MM.1S (cell line): ENCODE measurements around the gene PIEZO2.

Experiments used
- DNase-seq: peaks from one replicate; pipeline ENCODE4 v3.0.0-alpha.2; 2015
- H2AFZ ChIP-seq: fragments of 300-600 bp; sonication (generic); 2 replicates; pipeline ENCODE4 v1.6.0; 2016; ENCODE audit warnings: antibody characterized with exemption, low read length
- H3F3A ChIP-seq: fragments of 300-600 bp; sonication (generic); 2 replicates; pipeline ENCODE4 v1.6.1; 2016; ENCODE audit warnings: mild to moderate bottlenecking, antibody characterized with exemption, low read length, moderate library complexity, mixed read lengths; ENCODE audit not compliant: insufficient read depth
- H3K27ac ChIP-seq: fragments of 300-600 bp; sonication (generic); 2 replicates; pipeline ENCODE4 v1.5.1; 2016; ENCODE audit warnings: mild to moderate bottlenecking, low read length
- H3K27me3 ChIP-seq: fragments of 300-600 bp; sonication (generic); replicated peaks from 2 replicates; pipeline ENCODE4 v1.6.0; 2016; ENCODE audit warnings: low read length; ENCODE audit not compliant: insufficient read depth
- H3K36me3 ChIP-seq: fragments of 300-600 bp; sonication (generic); replicated peaks from 2 replicates; pipeline ENCODE4 v1.6.1; 2016; ENCODE audit warnings: mild to moderate bottlenecking, low read length, mixed read lengths; ENCODE audit not compliant: insufficient read depth
- H3K4me1 ChIP-seq: fragments of 300-600 bp; sonication (generic); 2 replicates; pipeline ENCODE4 v1.6.1; 2016; ENCODE audit warnings: low read length, mixed read lengths
- H3K4me2 ChIP-seq: fragments of 300-600 bp; sonication (generic); 2 replicates; pipeline ENCODE4 v1.6.0; 2016; ENCODE audit warnings: low read depth, low read length
- H3K4me3 ChIP-seq: fragments of 300-600 bp; sonication (generic); 2 replicates; pipeline ENCODE4 v1.5.1; 2016; ENCODE audit warnings: low read length, mixed read lengths
- H3K79me2 ChIP-seq: fragments of 300-600 bp; sonication (generic); 2 replicates; pipeline ENCODE4 v1.6.1; 2016; ENCODE audit warnings: mixed run types, low read length, mixed read lengths
- H3K9ac ChIP-seq: fragments of 300-600 bp; sonication (generic); 2 replicates; pipeline ENCODE4 v1.6.1; 2016; ENCODE audit warnings: low read length, mixed read lengths
- H3K9me2 ChIP-seq: fragments of 300-600 bp; sonication (generic); replicated peaks from 2 replicates; pipeline ENCODE4 v1.6.1; 2016; ENCODE audit warnings: mild to moderate bottlenecking, low read length, mixed read lengths; ENCODE audit not compliant: insufficient read depth
- H3K9me3 ChIP-seq: fragments of 300-600 bp; sonication (generic); replicated peaks from 2 replicates; pipeline ENCODE4 v1.6.1; 2016; ENCODE audit warnings: mild to moderate bottlenecking, low read length, mixed read lengths; ENCODE audit not compliant: insufficient read depth
- H4K20me1 ChIP-seq: fragments of 300-600 bp; sonication (generic); 2 replicates; pipeline ENCODE4 v1.6.1; 2016; ENCODE audit warnings: mild to moderate bottlenecking, low read length, moderate library complexity, mixed read lengths; ENCODE audit not compliant: insufficient read depth
- EZH2 ChIP-seq: fragments of 300-600 bp; sonication (generic); optimal IDR thresholded peaks from 2 replicates; pipeline ENCODE3; 2017; ENCODE audit warnings: low read depth, mild to moderate bottlenecking, antibody characterized with exemption, low read length, mixed read lengths
- EZH2phosphoT487 ChIP-seq: fragments of 300-600 bp; sonication (generic); IDR thresholded peaks from 2 replicates; pipeline ENCODE4 v1.6.1; 2018; ENCODE audit warnings: antibody characterized with exemption, low read length
- TF ChIP-seq, protein P1 (sequence below): fragments of 300-600 bp; sonication (generic); IDR thresholded peaks from 2 replicates; pipeline ENCODE4 v1.5.1; 2016; ENCODE audit warnings: antibody characterized with exemption, low read length, mixed read lengths

PIEZO2 gene

DNA sequence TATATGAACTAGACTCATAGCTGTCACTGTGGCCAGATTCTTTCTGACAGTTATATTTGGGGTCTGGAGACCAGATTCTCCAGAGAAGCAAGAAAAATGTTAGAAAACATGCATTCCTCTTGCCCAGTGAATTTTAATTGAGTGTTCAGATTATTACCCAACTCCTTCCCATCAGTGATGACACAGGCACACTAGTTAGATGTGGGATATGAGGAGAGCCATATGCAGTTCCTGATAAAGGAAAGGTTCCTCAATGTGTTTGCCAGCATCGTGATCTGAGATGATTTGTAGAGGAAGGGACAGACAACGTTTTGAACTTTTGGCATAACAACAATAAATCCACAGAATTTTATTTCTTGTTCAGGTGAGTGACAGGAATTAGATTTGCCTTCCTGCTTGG lies 308.6 kb downstream of the PIEZO2 start:
- no peak overlapping the region for H3K9ac ChIP-seq
- H3K27ac ChIP-seq, result no peak overlapping the region
- no peaks in the 10 kb centered on the region for H3F3A ChIP-seq
- no peaks in the 10 kb centered on the region for H3K36me3 ChIP-seq
- H3K4me1 ChIP-seq, result no peaks in the 10 kb centered on the region
- no peaks in the 10 kb centered on the region for H3K9me2 ChIP-seq
- no peaks in the 10 kb centered on the region for H4K20me1 ChIP-seq
- H3K79me2 ChIP-seq, result no peaks in the 10 kb centered on the region
- no peak for DNase-seq
- no peaks in the 10 kb centered on the region for H3K9me3 ChIP-seq
- H2AFZ ChIP-seq, result no peak overlapping the region
- no peak overlapping the region for H3K4me2 ChIP-seq
- no peak for TF ChIP-seq EZH2
- no peak for TF ChIP-seq EZH2phosphoT487
- TF ChIP-seq, protein P1, sequence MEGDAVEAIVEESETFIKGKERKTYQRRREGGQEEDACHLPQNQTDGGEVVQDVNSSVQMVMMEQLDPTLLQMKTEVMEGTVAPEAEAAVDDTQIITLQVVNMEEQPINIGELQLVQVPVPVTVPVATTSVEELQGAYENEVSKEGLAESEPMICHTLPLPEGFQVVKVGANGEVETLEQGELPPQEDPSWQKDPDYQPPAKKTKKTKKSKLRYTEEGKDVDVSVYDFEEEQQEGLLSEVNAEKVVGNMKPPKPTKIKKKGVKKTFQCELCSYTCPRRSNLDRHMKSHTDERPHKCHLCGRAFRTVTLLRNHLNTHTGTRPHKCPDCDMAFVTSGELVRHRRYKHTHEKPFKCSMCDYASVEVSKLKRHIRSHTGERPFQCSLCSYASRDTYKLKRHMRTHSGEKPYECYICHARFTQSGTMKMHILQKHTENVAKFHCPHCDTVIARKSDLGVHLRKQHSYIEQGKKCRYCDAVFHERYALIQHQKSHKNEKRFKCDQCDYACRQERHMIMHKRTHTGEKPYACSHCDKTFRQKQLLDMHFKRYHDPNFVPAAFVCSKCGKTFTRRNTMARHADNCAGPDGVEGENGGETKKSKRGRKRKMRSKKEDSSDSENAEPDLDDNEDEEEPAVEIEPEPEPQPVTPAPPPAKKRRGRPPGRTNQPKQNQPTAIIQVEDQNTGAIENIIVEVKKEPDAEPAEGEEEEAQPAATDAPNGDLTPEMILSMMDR, result no peak
- no peaks in the 10 kb centered on the region for H3K27me3 ChIP-seq
- H3K4me3 ChIP-seq, result no peak overlapping the region

DNA sequence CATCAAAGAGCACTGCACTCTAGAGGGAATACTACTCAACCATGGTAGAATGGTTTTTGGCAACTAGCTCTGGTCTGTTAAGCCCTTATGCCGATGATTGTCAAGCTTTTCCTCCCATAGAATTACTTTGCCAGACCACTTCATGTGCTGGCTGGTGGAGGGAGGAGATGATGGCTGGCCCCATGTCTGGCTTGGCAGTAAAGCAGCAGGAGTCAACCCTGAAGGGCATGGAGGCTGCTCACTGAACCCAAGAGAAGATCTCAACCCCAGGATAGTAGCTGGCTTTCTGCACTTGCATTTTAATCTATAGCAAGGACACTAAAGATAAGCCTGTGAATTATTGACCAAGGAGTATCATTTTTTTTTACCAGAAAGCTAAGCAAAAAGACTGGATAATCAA lies 309.9 kb downstream of the PIEZO2 start:
- Histone ChIP-seq H3K36me3 (no peaks in the 10 kb centered on the region), H3K4me3 (no peak overlapping the region), H3K27me3 (no peaks in the 10 kb centered on the region), H3K4me1 (no peaks in the 10 kb centered on the region), H3K79me2 (no peaks in the 10 kb centered on the region), H3K9me3 (no peaks in the 10 kb centered on the region), H2AFZ (no peak overlapping the region), H3K4me2 (no peak overlapping the region), H3K27ac (no peak overlapping the region), H3K9ac (no peak overlapping the region), H3K9me2 (no peaks in the 10 kb centered on the region), H3F3A (no peaks in the 10 kb centered on the region), H4K20me1 (no peaks in the 10 kb centered on the region)
- TF ChIP-seq, protein P1, result no peak
- TF ChIP-seq EZH2 (no peak), EZH2phosphoT487 (no peak)
- no peak for DNase-seq

DNA sequence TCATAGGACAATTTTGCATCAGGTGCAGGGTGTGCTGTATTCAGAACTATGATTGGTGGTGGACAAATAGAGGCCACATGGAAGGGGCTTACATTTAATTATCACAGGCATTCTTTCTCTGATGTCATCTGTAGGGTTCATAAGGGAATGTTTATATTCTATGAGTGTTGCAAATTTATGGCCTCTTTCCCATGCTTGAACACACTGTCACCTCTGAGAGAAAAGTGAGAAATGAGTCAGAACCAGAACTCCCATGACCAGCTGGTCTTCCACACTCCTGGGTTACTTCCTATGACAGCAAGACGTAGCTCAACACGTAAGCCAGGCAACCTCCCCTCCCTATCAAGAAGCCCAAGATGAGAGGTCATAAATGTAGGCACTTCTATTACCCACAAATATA lies 310.8 kb downstream of the PIEZO2 start:
- DNase-seq, result no peak
- no peaks in the 10 kb centered on the region for H3K9me3 ChIP-seq
- H3K9ac ChIP-seq, result no peak overlapping the region

More for the DNA sequence above, 310.8 kb downstream of the PIEZO2 start:
- no peaks in the 10 kb centered on the region for H3F3A ChIP-seq
- H3K4me1 ChIP-seq, result no peaks in the 10 kb centered on the region
- no peak overlapping the region for H2AFZ ChIP-seq
- H3K9me2 ChIP-seq, result no peaks in the 10 kb centered on the region
- H3K4me3 ChIP-seq, result no peak overlapping the region
- no peaks in the 10 kb centered on the region for H4K20me1 ChIP-seq
- no peak overlapping the region for H3K27ac ChIP-seq
- no peaks in the 10 kb centered on the region for H3K79me2 ChIP-seq
- H3K27me3 ChIP-seq, result no peaks in the 10 kb centered on the region
- H3K4me2 ChIP-seq, result no peak overlapping the region
- TF ChIP-seq, protein P1, result no peak
- TF ChIP-seq EZH2phosphoT487, result no peak
- no peak for TF ChIP-seq EZH2
- H3K36me3 ChIP-seq, result no peaks in the 10 kb centered on the region
